ENCODE measurements around the gene SNX24. TPM values are rescaled to one million over a fixed set of nuclear protein-coding genes. Genes with fewer than 3 reads are reported as not detected.
"Not testable (repeated sequence)": the region's sequence is repeated elsewhere in the genome, so short reads cannot be mapped to it uniquely, and the experiment has no call there.

SNX24 gene
- total RNA-seq, result 1 to 10 TPM; 1.8 to 6.4 TPM

GRCh38 chr5:122845229-122846050 is at the start of gene SNX24:
Gene SNX24 (plus strand): TSS chr5:122845613. CDS start chr5:122845634, 21 bp downstream.
- H3K27ac Mint-ChIP-seq, result peak within 1 kb of the TSS; percentile 53 to 83
- H3K9me3 Mint-ChIP-seq, result no peaks in the 10 kb centered on the region
- ATAC-seq, result peak; percentile 92
- no peaks in the 10 kb centered on the region for H3K36me3 Mint-ChIP-seq
- peak; percentile 64 to 84 for DNase-seq (ENCODE audit: low spot score in 2 of 2)

- DNase-seq (ENCODE audit: low spot score in 2 of 2) (no peak), ATAC-seq (no peak)
- H3K36me3 Mint-ChIP-seq, result peaks cover 14 to 16% of the 10 kb centered on the region in 2 donors
- no peaks in the 10 kb centered on the region for H3K9me3 Mint-ChIP-seq
- no peak overlapping the region for H3K27ac Mint-ChIP-seq
Observed at GRCh38 chr5:122805481-122805880, 39.9 kb upstream of the SNX24 start.

GRCh38 chr5:122810405-122810804 is 35.0 kb upstream of the SNX24 start:
- Mint-ChIP-seq H3K27ac (no peak overlapping the region), H3K9me3 (no peaks in the 10 kb centered on the region), H3K36me3 (peaks cover 5% of the 10 kb centered on the region in 2 donors)
- no peak for DNase-seq (ENCODE audit: low spot score in 2 of 2)
- ATAC-seq, result no peak

- H3K36me3 Mint-ChIP-seq, result no peaks in the 10 kb centered on the region
- DNase-seq (ENCODE audit: low spot score in 2 of 2) (no peak), ATAC-seq (no peak)
- H3K9me3 Mint-ChIP-seq, result no peaks in the 10 kb centered on the region
- H3K27ac Mint-ChIP-seq, result no peak overlapping the region
Observed at GRCh38 chr5:122815218-122815767, 30.1 kb upstream of the SNX24 start.

GRCh38 chr5:122816756-122817155 is 28.7 kb upstream of the SNX24 start:
- DNase-seq (ENCODE audit: low spot score in 2 of 2), result no peak

GRCh38 chr5:122831984-122832383 is 13.4 kb upstream of the SNX24 start:
- ATAC-seq (no peak), DNase-seq (ENCODE audit: low spot score in 2 of 2) (no peak)
- H3K27ac Mint-ChIP-seq, result no peak overlapping the region
- H3K9me3 Mint-ChIP-seq, result no peaks in the 10 kb centered on the region
- H3K36me3 Mint-ChIP-seq, result peaks cover 3 to 5% of the 10 kb centered on the region in 2 donors

More at GRCh38 chr5:122816756-122817155, 28.7 kb upstream of the SNX24 start:
- Mint-ChIP-seq H3K27ac (no peak overlapping the region), H3K9me3 (no peaks in the 10 kb centered on the region), H3K36me3 (no peaks in the 10 kb centered on the region)
- no peak for ATAC-seq

GRCh38 chr5:122835681-122836080 is 9.7 kb upstream of the SNX24 start:
- H3K9me3 Mint-ChIP-seq, result no peaks in the 10 kb centered on the region
- no peak for DNase-seq (ENCODE audit: low spot score in 2 of 2)

GRCh38 chr5:122836947-122837346 is 8.5 kb upstream of the SNX24 start:
- ATAC-seq (no peak), DNase-seq (ENCODE audit: low spot score in 2 of 2) (no peak)
- Mint-ChIP-seq H3K36me3 (no peaks in the 10 kb centered on the region), H3K27ac (no peak overlapping the region), H3K9me3 (no peaks in the 10 kb centered on the region)

More at GRCh38 chr5:122835681-122836080, 9.7 kb upstream of the SNX24 start:
- no peak for ATAC-seq
- H3K27ac Mint-ChIP-seq, result no peak overlapping the region
- no peaks in the 10 kb centered on the region for H3K36me3 Mint-ChIP-seq

GRCh38 chr5:122839731-122840130 is 5.7 kb upstream of the SNX24 start:
- DNase-seq (ENCODE audit: low spot score in 2 of 2) (no peak), ATAC-seq (no peak)
- H3K9me3 Mint-ChIP-seq, result no peaks in the 10 kb centered on the region
- no peak overlapping the region for H3K27ac Mint-ChIP-seq
- no peaks in the 10 kb centered on the region for H3K36me3 Mint-ChIP-seq

- H3K27ac Mint-ChIP-seq, result no peak overlapping the region
- ATAC-seq, result no peak
- no peaks in the 10 kb centered on the region for H3K9me3 Mint-ChIP-seq
- H3K36me3 Mint-ChIP-seq, result no peaks in the 10 kb centered on the region
- no peak for DNase-seq (ENCODE audit: low spot score in 2 of 2)
Observed at GRCh38 chr5:122842016-122842580, 3.3 kb upstream of the SNX24 start.

- DNase-seq (ENCODE audit: low spot score in 2 of 2) (no peak), ATAC-seq (peak in 1 of 2 donors; percentile 4)
- H3K36me3 Mint-ChIP-seq, result no peaks in the 10 kb centered on the region
- peak overlapping the region in 1 of 2 donors; percentile 83 for H3K27ac Mint-ChIP-seq
- no peaks in the 10 kb centered on the region for H3K9me3 Mint-ChIP-seq
Observed at GRCh38 chr5:122844136-122844909, 1.1 kb upstream of the SNX24 start.

- Mint-ChIP-seq H3K36me3 (no peaks in the 10 kb centered on the region), H3K27ac (peak overlapping the region; percentile 53 to 83), H3K9me3 (no peaks in the 10 kb centered on the region)
- DNase-seq (ENCODE audit: low spot score in 2 of 2), result peak; percentile 3 to 57
- ATAC-seq, result peak; percentile 5 to 47
Observed at GRCh38 chr5:122844910-122845228, 544 bp upstream of the SNX24 start.

- Mint-ChIP-seq H3K9me3 (no peaks in the 10 kb centered on the region), H3K36me3 (no peaks in the 10 kb centered on the region), H3K27ac (peak overlapping the region in 1 of 2 donors; percentile 17)
- DNase-seq (ENCODE audit: low spot score in 2 of 2), result no peak
- ATAC-seq, result no peak
Observed at GRCh38 chr5:122846051-122846550, 688 bp downstream of the SNX24 start.

- ATAC-seq (no peak), DNase-seq (ENCODE audit: low spot score in 2 of 2) (no peak)
- no peaks in the 10 kb centered on the region for H3K9me3 Mint-ChIP-seq
- no peak overlapping the region for H3K27ac Mint-ChIP-seq
- H3K36me3 Mint-ChIP-seq, result no peaks in the 10 kb centered on the region
Observed at GRCh38 chr5:122847687-122848081, 2.3 kb downstream of the SNX24 start.

GRCh38 chr5:122849771-122850170 is 4.4 kb downstream of the SNX24 start:
- H3K27ac Mint-ChIP-seq, result no peak overlapping the region
- ATAC-seq (no peak), DNase-seq (ENCODE audit: low spot score in 2 of 2) (no peak)
- no peaks in the 10 kb centered on the region for H3K36me3 Mint-ChIP-seq
- H3K9me3 Mint-ChIP-seq, result no peaks in the 10 kb centered on the region

GRCh38 chr5:122857538-122857937 is 12.1 kb downstream of the SNX24 start:
- not testable (repeated sequence) for H3K27ac Mint-ChIP-seq; H3K36me3 Mint-ChIP-seq; ATAC-seq; H3K9me3 Mint-ChIP-seq; DNase-seq (ENCODE audit: low spot score in 2 of 2)

GRCh38 chr5:122858451-122858850 is 13.0 kb downstream of the SNX24 start:
- Mint-ChIP-seq H3K9me3 (peaks cover 0 to 5% of the 10 kb centered on the region in 2 donors), H3K27ac (no peak overlapping the region), H3K36me3 (no peaks in the 10 kb centered on the region)
- DNase-seq (ENCODE audit: low spot score in 2 of 2) (no peak), ATAC-seq (no peak)

Measured in activated naive CD4-positive, alpha-beta T cell treated with anti-CD3 and anti-CD28 coated beads, Interleukin-2, amount 50 U/mL, for 72 hours (primary cell).